Measurements from ENCODE around the gene KRT82.

DNA sequence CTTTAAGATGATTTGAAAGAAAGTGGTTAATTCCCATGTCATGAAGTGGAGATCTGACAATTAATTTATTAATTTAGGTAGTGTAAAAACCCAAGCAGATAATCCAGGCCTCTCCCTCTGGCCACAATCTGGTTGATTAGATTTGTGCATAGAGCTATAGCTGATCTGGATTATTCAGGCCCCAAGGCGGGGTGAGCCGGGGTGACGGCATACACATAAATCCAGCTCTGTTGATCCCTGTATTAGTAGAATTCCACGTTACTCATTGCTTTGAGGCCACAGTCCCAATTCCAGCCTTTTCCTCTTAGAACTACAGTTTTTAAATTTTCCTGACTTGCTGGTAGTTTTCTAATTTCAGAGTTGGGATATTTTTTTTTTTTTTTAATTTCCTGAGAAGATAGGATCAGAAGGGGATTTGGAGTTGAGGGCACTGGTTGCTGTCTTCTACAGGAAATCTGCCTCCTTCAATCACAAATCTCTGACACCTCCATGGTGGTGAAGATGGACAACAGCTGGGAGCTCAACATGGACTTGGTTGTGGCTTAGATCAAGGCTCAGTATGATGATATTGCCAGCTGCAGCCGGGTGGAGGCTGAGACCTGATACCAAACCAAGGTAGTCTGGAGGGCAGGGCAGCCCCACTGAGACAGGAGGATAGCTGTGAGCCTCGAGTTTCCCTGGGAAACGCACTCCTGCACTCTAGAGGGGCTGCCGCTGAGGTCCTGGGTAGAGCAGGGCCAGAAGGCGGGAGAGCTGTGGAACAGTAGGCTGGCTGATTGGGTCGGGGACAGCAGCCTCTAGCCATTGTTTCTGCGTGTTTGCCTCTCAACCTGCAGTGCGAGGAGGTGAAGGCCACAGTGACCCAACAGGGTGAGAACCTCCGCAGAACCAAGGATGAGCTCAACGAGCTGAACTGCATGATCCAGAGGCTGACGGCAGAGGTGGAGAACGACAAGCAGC is 58.3 kb downstream of the KRT82 start:
- TF ChIP-seq, protein P1, sequence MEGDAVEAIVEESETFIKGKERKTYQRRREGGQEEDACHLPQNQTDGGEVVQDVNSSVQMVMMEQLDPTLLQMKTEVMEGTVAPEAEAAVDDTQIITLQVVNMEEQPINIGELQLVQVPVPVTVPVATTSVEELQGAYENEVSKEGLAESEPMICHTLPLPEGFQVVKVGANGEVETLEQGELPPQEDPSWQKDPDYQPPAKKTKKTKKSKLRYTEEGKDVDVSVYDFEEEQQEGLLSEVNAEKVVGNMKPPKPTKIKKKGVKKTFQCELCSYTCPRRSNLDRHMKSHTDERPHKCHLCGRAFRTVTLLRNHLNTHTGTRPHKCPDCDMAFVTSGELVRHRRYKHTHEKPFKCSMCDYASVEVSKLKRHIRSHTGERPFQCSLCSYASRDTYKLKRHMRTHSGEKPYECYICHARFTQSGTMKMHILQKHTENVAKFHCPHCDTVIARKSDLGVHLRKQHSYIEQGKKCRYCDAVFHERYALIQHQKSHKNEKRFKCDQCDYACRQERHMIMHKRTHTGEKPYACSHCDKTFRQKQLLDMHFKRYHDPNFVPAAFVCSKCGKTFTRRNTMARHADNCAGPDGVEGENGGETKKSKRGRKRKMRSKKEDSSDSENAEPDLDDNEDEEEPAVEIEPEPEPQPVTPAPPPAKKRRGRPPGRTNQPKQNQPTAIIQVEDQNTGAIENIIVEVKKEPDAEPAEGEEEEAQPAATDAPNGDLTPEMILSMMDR (IDR thresholded peaks at IDR 0.05; ENCODE audit: low read depth, low read length, missing input control): no peak
- TF ChIP-seq TAF1 (conservative IDR thresholded peaks at IDR 0.05) (no peak), RAD21 (IDR thresholded peaks at IDR 0.05) (no peak), GABPA (IDR thresholded peaks at IDR 0.05 in 1 of 2, conservative IDR thresholded peaks at IDR 0.05 in 1 of 2) (no peak), SP1 (IDR thresholded peaks at IDR 0.05) (no peak), YY1 (IDR thresholded peaks at IDR 0.05) (no peak), EGR1 (IDR thresholded peaks at IDR 0.05; ENCODE audit: low read depth in 2 of 2) (no peak)
- TF ChIP-seq, protein P2, sequence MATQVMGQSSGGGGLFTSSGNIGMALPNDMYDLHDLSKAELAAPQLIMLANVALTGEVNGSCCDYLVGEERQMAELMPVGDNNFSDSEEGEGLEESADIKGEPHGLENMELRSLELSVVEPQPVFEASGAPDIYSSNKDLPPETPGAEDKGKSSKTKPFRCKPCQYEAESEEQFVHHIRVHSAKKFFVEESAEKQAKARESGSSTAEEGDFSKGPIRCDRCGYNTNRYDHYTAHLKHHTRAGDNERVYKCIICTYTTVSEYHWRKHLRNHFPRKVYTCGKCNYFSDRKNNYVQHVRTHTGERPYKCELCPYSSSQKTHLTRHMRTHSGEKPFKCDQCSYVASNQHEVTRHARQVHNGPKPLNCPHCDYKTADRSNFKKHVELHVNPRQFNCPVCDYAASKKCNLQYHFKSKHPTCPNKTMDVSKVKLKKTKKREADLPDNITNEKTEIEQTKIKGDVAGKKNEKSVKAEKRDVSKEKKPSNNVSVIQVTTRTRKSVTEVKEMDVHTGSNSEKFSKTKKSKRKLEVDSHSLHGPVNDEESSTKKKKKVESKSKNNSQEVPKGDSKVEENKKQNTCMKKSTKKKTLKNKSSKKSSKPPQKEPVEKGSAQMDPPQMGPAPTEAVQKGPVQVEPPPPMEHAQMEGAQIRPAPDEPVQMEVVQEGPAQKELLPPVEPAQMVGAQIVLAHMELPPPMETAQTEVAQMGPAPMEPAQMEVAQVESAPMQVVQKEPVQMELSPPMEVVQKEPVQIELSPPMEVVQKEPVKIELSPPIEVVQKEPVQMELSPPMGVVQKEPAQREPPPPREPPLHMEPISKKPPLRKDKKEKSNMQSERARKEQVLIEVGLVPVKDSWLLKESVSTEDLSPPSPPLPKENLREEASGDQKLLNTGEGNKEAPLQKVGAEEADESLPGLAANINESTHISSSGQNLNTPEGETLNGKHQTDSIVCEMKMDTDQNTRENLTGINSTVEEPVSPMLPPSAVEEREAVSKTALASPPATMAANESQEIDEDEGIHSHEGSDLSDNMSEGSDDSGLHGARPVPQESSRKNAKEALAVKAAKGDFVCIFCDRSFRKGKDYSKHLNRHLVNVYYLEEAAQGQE (IDR thresholded peaks at IDR 0.05): no peak

Data from liver (tissue), 3 donors.